ENCODE measurements around the gene MRPL20. TPM values are rescaled to one million over a fixed set of nuclear protein-coding genes. Genes with fewer than 3 reads are reported as not detected.
"Not testable (repeated sequence)": the region's sequence is repeated elsewhere in the genome, so short reads cannot be mapped to it uniquely, and the experiment has no call there.

The MRPL20 gene
- total and polyA plus RNA-seq, 2 donors = 119 to 140 TPM

DNA sequence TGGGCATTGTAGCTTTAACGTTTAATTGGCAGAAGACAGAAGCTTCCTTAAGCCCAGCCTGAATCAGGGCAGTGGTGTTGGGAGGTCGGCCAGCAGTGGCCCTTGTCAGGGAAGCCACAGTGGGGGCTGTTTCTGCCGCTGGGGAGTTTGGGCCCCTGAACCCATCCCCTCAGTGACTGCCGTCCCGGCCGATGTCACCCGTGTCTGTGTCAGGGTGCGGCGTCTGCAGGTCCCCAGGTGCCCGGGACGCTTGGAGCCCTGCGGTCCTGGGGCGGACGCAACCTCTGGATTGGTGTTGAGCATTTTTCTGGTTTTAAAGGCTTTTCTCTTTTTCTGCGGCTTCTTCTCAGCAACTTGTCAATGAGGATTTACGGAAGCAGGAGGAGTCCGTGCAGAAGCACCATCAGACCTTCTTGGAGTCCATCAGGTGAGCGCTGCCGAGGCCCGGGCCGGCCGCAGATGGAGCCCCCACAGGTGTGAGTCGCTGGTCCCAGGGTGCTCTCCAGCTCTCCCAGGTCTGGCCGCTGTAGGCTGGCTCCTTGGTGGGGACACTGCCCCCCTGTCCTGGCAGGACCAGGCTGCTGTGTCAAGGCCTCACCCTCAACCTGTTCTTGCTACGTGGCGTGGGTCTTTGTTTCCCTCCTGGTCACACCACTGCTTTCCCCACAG, 44.7 kb upstream of the MRPL20 start:
- WGBS = 95% methylated on average over 26 of the region's 26 CpGs
- H3K9me3 ChIP-seq (ENCODE audit: control insufficient read depth in 2 of 2, insufficient read depth in 1 of 2, low read length in 1 of 2) = no peaks in the 10 kb centered on the region
- no peaks in the 10 kb centered on the region for H3K4me1 ChIP-seq (ENCODE audit: control insufficient read depth in 2 of 2, insufficient read depth in 2 of 2, low read length in 2 of 2)
- H3K27me3 ChIP-seq (ENCODE audit: control insufficient read depth in 2 of 2, insufficient read depth in 1 of 2, low read length in 1 of 2) = peaks cover 0 to 9% of the 10 kb centered on the region in 2 donors
- DNase-seq (ENCODE audit: low read depth in 6 of 9, low spot score in 9 of 9) = no peak
- H3K4me3 ChIP-seq (ENCODE audit: low read length in 2 of 2) = no peak overlapping the region
- no peaks in the 10 kb centered on the region for H3K36me3 ChIP-seq (ENCODE audit: control insufficient read depth in 2 of 2, insufficient read depth in 2 of 2, low read length in 1 of 2)
- no peak overlapping the region for H3K27ac ChIP-seq (ENCODE audit: low read depth in 1 of 2, low read length in 1 of 2)

DNA sequence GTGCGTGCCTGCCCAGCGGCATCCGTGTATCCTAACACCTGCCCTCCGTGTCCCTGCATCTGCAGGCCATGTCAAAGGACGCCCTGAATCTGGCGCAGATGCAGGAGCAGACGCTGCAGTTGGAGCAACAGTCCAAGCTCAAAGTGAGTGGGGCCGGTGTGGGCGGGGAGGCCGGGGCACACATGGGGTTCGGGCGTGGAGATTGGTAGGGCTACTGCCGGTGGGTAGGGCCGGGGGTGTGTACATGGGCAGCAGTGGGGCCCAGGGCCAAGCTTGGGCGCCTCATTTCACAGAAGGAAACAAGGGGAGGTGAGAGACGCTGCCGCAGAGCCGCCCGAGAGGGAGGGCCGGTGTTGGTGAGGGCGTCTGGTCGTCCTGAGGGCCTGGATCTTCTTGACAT, 43.5 kb upstream of the MRPL20 start:
- WGBS = 93% methylated on average over 22 of the region's 22 CpGs
- H3K4me1 ChIP-seq (ENCODE audit: control insufficient read depth in 2 of 2, insufficient read depth in 2 of 2, low read length in 2 of 2); H3K27ac ChIP-seq (ENCODE audit: low read depth in 1 of 2, low read length in 1 of 2); H3K27me3 ChIP-seq (ENCODE audit: control insufficient read depth in 2 of 2, insufficient read depth in 1 of 2, low read length in 1 of 2); H3K9me3 ChIP-seq (ENCODE audit: control insufficient read depth in 2 of 2, insufficient read depth in 1 of 2, low read length in 1 of 2); DNase-seq (ENCODE audit: low read depth in 6 of 9, low spot score in 9 of 9); H3K36me3 ChIP-seq (ENCODE audit: control insufficient read depth in 2 of 2, insufficient read depth in 2 of 2, low read length in 1 of 2); H3K4me3 ChIP-seq (ENCODE audit: low read length in 2 of 2): not testable (repeated sequence)

DNA sequence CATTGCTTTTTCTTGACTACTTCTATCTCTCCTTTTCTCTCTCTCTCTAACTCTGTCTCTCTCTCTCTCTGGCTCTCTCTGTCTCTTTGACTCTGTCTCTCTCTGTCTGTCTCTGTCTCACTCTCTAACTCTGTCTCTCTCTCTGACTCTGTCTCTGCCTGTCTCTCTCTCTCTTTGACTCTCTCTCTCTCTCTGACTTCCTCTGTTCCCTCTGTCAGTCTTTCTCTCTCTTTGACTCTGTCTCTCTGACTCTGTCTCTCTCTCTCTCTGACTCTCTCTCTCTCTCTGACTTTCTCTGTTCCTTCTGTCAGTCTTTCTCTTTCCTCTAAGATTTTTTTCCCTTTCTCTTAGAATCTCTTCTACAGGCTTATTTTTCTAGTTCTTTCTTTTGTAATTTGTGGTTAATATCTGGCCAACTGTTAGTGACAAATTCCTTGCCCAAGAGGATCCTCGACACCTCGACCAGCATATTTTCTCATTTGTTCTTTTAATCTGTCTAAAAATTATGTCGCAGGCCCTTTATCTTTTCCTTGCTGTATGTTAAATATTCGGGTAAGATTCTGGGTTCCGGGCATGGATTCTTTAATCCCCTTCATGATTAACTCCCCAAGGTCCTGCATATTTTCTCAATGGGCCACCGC, 42.1 kb upstream of the MRPL20 start, which contains the start of gene ATAD3C:
ATAD3C (plus strand) TSS at position 591 of the 641 bp plus-strand sequence. CDS start 995 bp downstream, outside the sequence.
- Histone ChIP-seq H3K27ac (ENCODE audit: low read depth in 1 of 2, low read length in 1 of 2) (no peak within 1 kb of the TSS), H3K36me3 (ENCODE audit: control insufficient read depth in 2 of 2, insufficient read depth in 2 of 2, low read length in 1 of 2) (no peaks in the 10 kb centered on the region), H3K4me1 (ENCODE audit: control insufficient read depth in 2 of 2, insufficient read depth in 2 of 2, low read length in 2 of 2) (no peaks in the 10 kb centered on the region), H3K27me3 (ENCODE audit: control insufficient read depth in 2 of 2, insufficient read depth in 1 of 2, low read length in 1 of 2) (peaks cover 0 to 7% of the 10 kb centered on the region in 2 donors), H3K4me3 (ENCODE audit: low read length in 2 of 2) (no peak within 1 kb of the TSS), H3K9me3 (ENCODE audit: control insufficient read depth in 2 of 2, insufficient read depth in 1 of 2, low read length in 1 of 2) (no peaks in the 10 kb centered on the region)
- DNase-seq (ENCODE audit: low read depth in 6 of 9, low spot score in 9 of 9) = no peak
- WGBS = 93% methylated on average over 6 of the region's 6 CpGs

DNA sequence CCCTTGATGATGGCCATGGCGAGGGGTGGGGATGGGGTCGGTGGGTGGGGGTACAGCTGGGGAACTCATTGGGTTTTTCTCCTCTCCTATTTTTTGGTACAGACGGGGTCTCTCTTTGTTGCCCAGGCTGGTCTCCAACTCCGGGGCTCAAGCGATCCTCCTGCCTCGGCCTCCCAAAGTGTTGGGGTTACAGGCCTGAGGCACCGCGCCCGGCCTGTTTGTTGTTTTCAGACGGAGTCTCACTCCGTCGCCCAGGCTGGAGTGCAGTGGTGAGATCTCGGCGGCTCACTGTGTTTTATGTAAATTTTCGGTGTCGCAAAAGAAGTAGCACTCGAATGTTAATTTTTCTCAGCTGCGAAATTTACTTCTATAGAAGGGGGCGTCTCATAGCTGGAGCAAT, 39.5 kb upstream of the MRPL20 start:
- H3K4me3 ChIP-seq (ENCODE audit: low read length in 2 of 2); H3K4me1 ChIP-seq (ENCODE audit: control insufficient read depth in 2 of 2, insufficient read depth in 2 of 2, low read length in 2 of 2); DNase-seq (ENCODE audit: low read depth in 6 of 9, low spot score in 9 of 9); H3K36me3 ChIP-seq (ENCODE audit: control insufficient read depth in 2 of 2, insufficient read depth in 2 of 2, low read length in 1 of 2); H3K27me3 ChIP-seq (ENCODE audit: control insufficient read depth in 2 of 2, insufficient read depth in 1 of 2, low read length in 1 of 2); H3K9me3 ChIP-seq (ENCODE audit: control insufficient read depth in 2 of 2, insufficient read depth in 1 of 2, low read length in 1 of 2); H3K27ac ChIP-seq (ENCODE audit: low read depth in 1 of 2, low read length in 1 of 2): not testable (repeated sequence)
- WGBS = 97% methylated on average over 19 of the region's 19 CpGs

DNA sequence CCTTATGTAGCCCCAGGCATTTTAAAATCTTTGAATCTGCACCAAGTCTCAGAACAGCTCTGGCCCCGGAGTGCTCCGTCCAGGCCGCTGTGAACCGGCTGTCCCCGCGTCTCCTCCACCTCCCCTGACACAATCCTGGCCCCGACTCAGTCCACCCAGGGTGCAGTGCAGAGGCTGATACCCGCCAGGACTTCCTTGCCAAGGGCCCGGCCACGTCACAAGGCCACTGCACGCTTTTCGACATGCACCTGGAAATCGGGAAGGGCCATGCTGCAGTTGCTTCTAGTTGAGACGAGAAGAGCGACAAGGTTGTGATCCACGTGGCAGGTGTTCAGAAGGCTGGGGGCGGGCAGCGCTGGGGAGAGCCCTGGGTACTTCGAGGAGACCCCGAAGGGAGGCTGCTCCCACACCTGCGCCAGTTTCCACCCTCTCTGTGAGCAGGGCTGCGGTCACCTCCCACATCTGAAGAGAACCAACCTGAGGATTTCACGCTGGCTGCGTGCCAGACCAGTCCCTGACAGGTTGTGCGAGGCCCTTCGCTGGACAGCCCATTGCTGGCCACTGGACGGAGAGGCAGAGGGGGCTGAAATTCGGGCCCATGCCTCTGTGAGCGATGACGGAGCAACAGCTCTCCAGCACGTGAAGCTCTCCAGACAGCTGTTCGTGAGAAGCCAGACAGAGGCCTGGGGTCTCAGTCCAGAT, 35.1 kb upstream of the MRPL20 start:
- Histone ChIP-seq H3K9me3 (ENCODE audit: control insufficient read depth in 2 of 2, insufficient read depth in 1 of 2, low read length in 1 of 2) (peaks cover 0 to 6% of the 10 kb centered on the region in 2 donors), H3K27me3 (ENCODE audit: control insufficient read depth in 2 of 2, insufficient read depth in 1 of 2, low read length in 1 of 2) (peaks cover 2 to 36% of the 10 kb centered on the region in 2 donors), H3K27ac (ENCODE audit: low read depth in 1 of 2, low read length in 1 of 2) (no peak overlapping the region), H3K4me1 (ENCODE audit: control insufficient read depth in 2 of 2, insufficient read depth in 2 of 2, low read length in 2 of 2) (peaks cover 0 to 3% of the 10 kb centered on the region in 2 donors), H3K36me3 (ENCODE audit: control insufficient read depth in 2 of 2, insufficient read depth in 2 of 2, low read length in 1 of 2) (no peaks in the 10 kb centered on the region), H3K4me3 (ENCODE audit: low read length in 2 of 2) (no peak overlapping the region)
- 96% methylated on average over 32 of the region's 32 CpGs for WGBS
- DNase-seq (ENCODE audit: low read depth in 6 of 9, low spot score in 9 of 9) = no peak

DNA sequence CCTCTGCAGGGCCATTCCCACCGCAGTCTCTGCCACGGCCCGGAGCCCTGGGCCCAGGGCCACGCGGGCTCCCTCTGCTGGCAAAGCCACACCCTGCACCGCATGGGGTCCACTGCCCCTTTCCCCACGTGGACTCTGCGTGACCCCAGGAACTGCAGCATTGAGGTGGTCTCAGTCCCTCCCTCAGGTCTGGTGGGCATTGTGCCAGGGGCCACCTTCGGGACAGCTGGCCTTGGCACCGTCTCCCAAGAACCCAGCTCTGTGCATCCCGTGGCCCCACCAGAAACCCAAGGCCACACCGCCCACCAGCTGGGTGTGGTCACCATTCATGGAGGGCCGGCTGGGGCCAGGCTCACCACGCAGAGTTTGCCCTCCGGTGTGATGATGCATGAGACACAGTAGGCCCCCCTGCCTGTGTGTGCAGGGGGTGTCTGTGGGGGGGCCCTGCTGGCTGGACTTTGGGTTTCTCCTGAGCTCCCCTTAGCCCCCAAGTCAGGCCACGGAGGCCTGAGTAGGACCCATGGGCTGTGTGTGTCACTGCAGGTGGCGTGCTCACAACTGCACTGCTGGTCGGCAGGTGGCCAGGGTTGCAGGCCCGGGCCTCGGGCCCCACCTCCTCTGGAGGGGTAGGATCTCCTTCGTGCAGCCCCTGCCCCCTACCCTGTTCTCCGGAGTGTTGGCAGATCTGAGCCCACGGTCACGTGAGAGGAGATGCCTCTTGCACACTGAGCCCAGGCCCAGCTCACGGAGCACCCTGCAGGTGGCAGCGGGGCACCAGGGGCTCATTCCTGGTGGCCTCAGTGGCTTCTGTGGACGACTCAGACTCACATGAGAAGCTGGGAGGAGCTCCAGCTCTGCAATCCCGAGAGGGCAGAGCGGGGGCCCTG, 34.2 kb upstream of the MRPL20 start:
- Histone ChIP-seq H3K36me3 (ENCODE audit: control insufficient read depth in 2 of 2, insufficient read depth in 2 of 2, low read length in 1 of 2) (no peaks in the 10 kb centered on the region), H3K4me1 (ENCODE audit: control insufficient read depth in 2 of 2, insufficient read depth in 2 of 2, low read length in 2 of 2) (peaks cover 0 to 7% of the 10 kb centered on the region in 2 donors), H3K4me3 (ENCODE audit: low read length in 2 of 2) (no peak overlapping the region), H3K27me3 (ENCODE audit: control insufficient read depth in 2 of 2, insufficient read depth in 1 of 2, low read length in 1 of 2) (peaks cover 9 to 46% of the 10 kb centered on the region in 2 donors), H3K9me3 (ENCODE audit: control insufficient read depth in 2 of 2, insufficient read depth in 1 of 2, low read length in 1 of 2) (peaks cover 0 to 9% of the 10 kb centered on the region in 2 donors), H3K27ac (ENCODE audit: low read depth in 1 of 2, low read length in 1 of 2) (no peak overlapping the region)
- 53% methylated on average over 29 of the region's 29 CpGs for WGBS
- DNase-seq (ENCODE audit: low read depth in 6 of 9, low spot score in 9 of 9) = peak in 2 of 9 donors; percentile 40 to 46

DNA sequence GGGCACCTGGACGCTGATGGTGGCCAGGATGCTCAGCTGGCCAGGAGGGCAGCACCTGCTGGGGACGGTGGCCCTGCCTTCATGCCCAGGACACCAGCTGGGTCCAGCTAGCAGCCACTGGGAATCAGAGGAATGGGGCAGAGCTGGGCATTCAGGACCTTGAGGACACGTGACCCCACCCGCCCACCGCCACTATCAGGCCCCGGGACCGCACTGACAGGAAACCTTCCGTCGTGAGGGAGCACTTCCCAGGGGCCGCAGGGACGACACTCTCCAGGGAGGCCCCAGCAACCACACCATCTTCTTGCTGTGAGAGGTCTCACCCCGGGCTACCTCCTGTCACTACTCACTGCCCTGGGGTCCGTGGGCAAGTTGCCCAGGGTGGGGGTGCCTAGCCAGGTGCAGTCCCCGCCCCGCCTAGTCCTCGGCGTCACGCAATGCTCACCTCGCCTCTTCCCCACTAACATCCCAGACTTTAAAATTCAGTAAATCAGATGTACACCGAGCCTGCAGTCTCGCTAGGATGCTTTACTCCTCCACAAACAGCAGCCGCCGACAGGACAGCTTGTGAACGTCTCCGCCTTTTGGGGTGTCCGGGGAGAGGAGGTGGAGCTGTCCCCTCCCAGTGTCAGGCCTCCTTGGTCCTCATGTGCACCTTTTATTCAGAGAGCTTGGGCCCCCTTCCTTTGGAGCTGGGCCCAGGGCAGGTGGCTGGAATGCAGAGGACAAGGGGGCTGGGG, 33.3 kb upstream of the MRPL20 start:
- Histone ChIP-seq H3K4me3 (ENCODE audit: low read length in 2 of 2) (no peak overlapping the region), H3K27me3 (ENCODE audit: control insufficient read depth in 2 of 2, insufficient read depth in 1 of 2, low read length in 1 of 2) (peaks cover 17 to 51% of the 10 kb centered on the region in 2 donors), H3K36me3 (ENCODE audit: control insufficient read depth in 2 of 2, insufficient read depth in 2 of 2, low read length in 1 of 2) (no peaks in the 10 kb centered on the region), H3K27ac (ENCODE audit: low read depth in 1 of 2, low read length in 1 of 2) (no peak overlapping the region), H3K9me3 (ENCODE audit: control insufficient read depth in 2 of 2, insufficient read depth in 1 of 2, low read length in 1 of 2) (peaks cover 0 to 9% of the 10 kb centered on the region in 2 donors), H3K4me1 (ENCODE audit: control insufficient read depth in 2 of 2, insufficient read depth in 2 of 2, low read length in 2 of 2) (peaks cover 7 to 11% of the 10 kb centered on the region in 2 donors)
- no peak for DNase-seq (ENCODE audit: low read depth in 6 of 9, low spot score in 9 of 9)
- 87% methylated on average over 26 of the region's 26 CpGs for WGBS

DNA sequence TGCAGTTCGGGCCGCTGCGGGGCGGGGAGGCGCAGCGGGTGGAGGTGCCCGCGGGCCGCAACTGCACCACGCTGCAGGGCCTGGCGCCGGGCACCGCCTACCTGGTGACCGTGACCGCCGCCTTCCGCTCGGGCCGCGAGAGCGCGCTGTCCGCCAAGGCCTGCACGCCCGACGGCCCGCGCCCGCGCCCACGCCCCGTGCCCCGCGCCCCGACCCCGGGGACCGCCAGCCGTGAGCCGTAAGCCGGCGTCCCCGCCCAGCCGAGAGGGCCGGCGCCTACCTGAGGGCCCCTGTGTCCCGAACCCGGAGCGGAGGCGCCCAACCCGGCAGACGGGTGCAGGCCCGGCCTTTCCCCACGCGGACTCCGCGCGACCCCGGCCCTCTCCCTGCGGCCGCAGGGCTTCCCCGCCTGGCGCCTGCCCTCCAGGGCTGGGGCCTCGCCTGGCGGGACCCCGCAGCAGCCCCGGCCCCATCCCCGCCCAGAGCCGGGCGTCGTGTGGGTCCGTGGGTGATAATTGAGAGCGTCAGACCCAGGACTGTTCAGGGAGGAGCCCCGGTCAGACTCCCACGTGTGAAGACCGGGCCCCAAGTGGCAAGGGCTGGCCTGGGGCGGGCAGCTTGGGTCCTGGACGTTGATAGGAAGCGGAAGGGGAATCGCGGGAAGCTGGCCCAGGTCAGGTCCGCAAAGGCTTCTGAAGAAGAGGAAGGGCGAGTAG, 32.6 kb upstream of the MRPL20 start:
- H3K27me3 ChIP-seq (ENCODE audit: control insufficient read depth in 2 of 2, insufficient read depth in 1 of 2, low read length in 1 of 2) = peaks cover 24 to 58% of the 10 kb centered on the region in 2 donors
- H3K9me3 ChIP-seq (ENCODE audit: control insufficient read depth in 2 of 2, insufficient read depth in 1 of 2, low read length in 1 of 2) = peaks cover 0 to 12% of the 10 kb centered on the region in 2 donors
- peaks cover 10 to 17% of the 10 kb centered on the region in 2 donors for H3K4me1 ChIP-seq (ENCODE audit: control insufficient read depth in 2 of 2, insufficient read depth in 2 of 2, low read length in 2 of 2)
- no peak overlapping the region for H3K4me3 ChIP-seq (ENCODE audit: low read length in 2 of 2)
- H3K36me3 ChIP-seq (ENCODE audit: control insufficient read depth in 2 of 2, insufficient read depth in 2 of 2, low read length in 1 of 2) = no peaks in the 10 kb centered on the region
- WGBS = 93% methylated on average over 82 of the region's 82 CpGs
- DNase-seq (ENCODE audit: low read depth in 6 of 9, low spot score in 9 of 9) = no peak
- no peak overlapping the region for H3K27ac ChIP-seq (ENCODE audit: low read depth in 1 of 2, low read length in 1 of 2)

All from thymus (tissue), 11 donors.